OCI-LY7 (cell line): Measurements from ENCODE around the gene SUPT20H. TPM values are rescaled to one million over a fixed set of nuclear protein-coding genes. Genes with fewer than 3 reads are reported as not detected.

Experiments used
- BruUV-seq: library from RNA; stranded (reverse); fragments of 400-500 nt; replicated peaks from 2 replicates; lab custom pipeline; 2021; lab: Mats Ljungman, UMichigan
- CTCF ChIA-PET: fragments of 300-600 bp; sonication (Branson Sonifier 250); formaldehyde crosslinking; loops from one replicate; lab custom pipeline; 2022; ENCODE audit warnings: antibody characterized with exemption; ENCODE audit not compliant: unreplicated experiment; lab: Charles Lee
- POLR2A ChIA-PET: fragments of 300-600 bp; sonication (Branson Sonifier 250); formaldehyde crosslinking; loops from one replicate; lab custom pipeline; 2022; ENCODE audit warnings: antibody characterized with exemption; lab: Charles Lee
- DNase-seq: peaks from one replicate; pipeline ENCODE4 v3.0.0-alpha.2; 2015; ENCODE audit warnings: low spot score
- H2AFZ ChIP-seq: fragments of 200-600 bp; sonication (generic), shearing (Covaris generic); 2 replicates; pipeline ENCODE4 v1.6.1; 2014; ENCODE audit warnings: mild to moderate bottlenecking, antibody characterized with exemption, low read length, moderate library complexity
- H3K27ac ChIP-seq: fragments of 200-600 bp; sonication (generic); 2 replicates; pipeline ENCODE4 v1.5.1; 2014; ENCODE audit warnings: mixed run types, low read depth, mild to moderate bottlenecking, moderate library complexity, low read length, inconsistent platforms; ENCODE audit not compliant: poor library complexity, severe bottlenecking
- H3K36me3 ChIP-seq: fragments of 200-600 bp; sonication (generic); 2 replicates; pipeline ENCODE4 v1.6.1; 2014; ENCODE audit warnings: mild to moderate bottlenecking, antibody characterized with exemption, low read length, moderate library complexity, mixed read lengths; ENCODE audit not compliant: insufficient read depth
- H3K4me1 ChIP-seq: fragments of 200-600 bp; sonication (generic); 2 replicates; pipeline ENCODE4 v1.5.1; 2014; ENCODE audit warnings: mild to moderate bottlenecking, low read length; ENCODE audit not compliant: insufficient read depth, poor library complexity, severe bottlenecking
- H3K4me2 ChIP-seq: fragments of 200-600 bp; sonication (generic); 2 replicates; pipeline ENCODE4 v1.6.1; 2014; ENCODE audit warnings: mild to moderate bottlenecking, low read length
- H3K4me3 ChIP-seq: fragments of 200-600 bp; sonication (generic); 2 replicates; pipeline ENCODE4 v1.5.1; 2014; ENCODE audit warnings: mild to moderate bottlenecking, low read depth, low read length; ENCODE audit not compliant: poor library complexity, severe bottlenecking
- H3K79me2 ChIP-seq: fragments of 200-600 bp; sonication (generic); 2 replicates; pipeline ENCODE4 v1.6.1; 2016; ENCODE audit warnings: low read depth, mild to moderate bottlenecking, low read length, moderate library complexity, mixed read lengths; ENCODE audit not compliant: insufficient read depth
- H3K9me2 ChIP-seq: fragments of 200-600 bp; sonication (generic); 2 replicates; pipeline ENCODE4 v1.6.1; 2016; ENCODE audit warnings: mild to moderate bottlenecking, low read length, mixed read lengths; ENCODE audit not compliant: insufficient read depth
- H3K9me3 ChIP-seq: fragments of 200-600 bp; sonication (generic); 2 replicates; pipeline ENCODE4 v1.6.1; 2014; ENCODE audit warnings: mild to moderate bottlenecking, mixed run types, low read length, mixed read lengths
- H4K20me1 ChIP-seq: fragments of 200-600 bp; sonication (generic); 2 replicates; pipeline ENCODE4 v1.6.1; 2014; ENCODE audit warnings: mild to moderate bottlenecking, antibody characterized with exemption, low read length, moderate library complexity, mixed read lengths; ENCODE audit not compliant: insufficient read depth
- EZH2phosphoT487 ChIP-seq: fragments of 200-600 bp; sonication (generic); IDR thresholded peaks from 2 replicates; pipeline ENCODE4 v1.6.1; 2018; ENCODE audit warnings: low read depth, borderline replicate concordance, mild to moderate bottlenecking, mixed run types, antibody characterized with exemption, low read length, moderate library complexity, mixed read lengths
- intact Hi-C: fragments of 100-400 bp; cut with micrococcal nuclease; formaldehyde crosslinking; loops from one replicate; pipeline ENCODE4 v1.10.0; 2022; ENCODE audit not compliant: unreplicated experiment
- total RNA-seq, 2 experiments: library from RNA; depleted of rRNA in 1 of 2; stranded (reverse); fragments of >200 nt in 1 of 2; shearing (Covaris generic) in 1 of 2; gene quantifications; 2 replicates each; pipeline ENCODE4 v1.2.3, GENCODE V29; 2014 to 2022
- TF ChIP-seq, protein P1 (sequence below): fragments of 200-600 bp; sonication (generic); conservative IDR thresholded peaks from 2 replicates; pipeline ENCODE4 v1.5.1; 2014; ENCODE audit warnings: mild to moderate bottlenecking, antibody characterized with exemption, low read length, moderate library complexity, mixed read lengths

The SUPT20H gene
- total RNA-seq, 2 experiments from 2014 or later = 53.0 to 88.3 TPM

DNA sequence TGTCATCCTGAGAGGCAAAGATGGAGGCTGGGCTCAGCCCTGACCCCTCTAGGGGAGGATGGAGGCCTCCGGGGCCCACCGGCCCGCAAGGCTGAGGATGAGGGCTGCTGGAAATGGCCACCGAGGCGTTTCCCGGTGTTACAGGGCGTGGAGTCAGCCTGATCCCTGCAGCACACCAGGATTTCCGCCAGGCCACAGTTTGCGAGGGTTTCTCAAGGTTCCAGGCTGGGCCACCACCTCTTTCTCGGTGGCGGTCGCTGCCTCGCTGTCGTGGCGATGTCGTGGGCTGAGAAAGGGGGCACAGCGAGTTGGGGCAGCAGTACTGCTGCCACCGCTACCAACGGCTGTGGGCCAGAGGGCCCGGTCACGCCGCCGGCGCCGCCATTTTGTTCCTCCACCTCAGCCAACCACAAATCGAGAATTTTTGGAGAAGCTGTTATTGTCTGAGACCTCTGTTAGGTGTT is 45.8 kb upstream of the SUPT20H start, which contains the start of gene CSNK1A1L:
CSNK1A1L (minus strand) TSS at position 414 of the 464 bp plus-strand sequence; CDS start at position 6, 408 bp downstream.
- no peaks in the 10 kb centered on the region for H4K20me1 ChIP-seq
- H3K4me1 ChIP-seq = no peaks in the 10 kb centered on the region
- no peak for DNase-seq
- no peaks in the 10 kb centered on the region for H3K36me3 ChIP-seq
- no TSS peak for BruUV-seq
- no peak within 1 kb of the TSS for H2AFZ ChIP-seq
- ChIA-PET CTCF (no interaction called here), POLR2A (interaction anchor here (0.5 kb wide), 1 partner anchor 659 kb away, joined by 3 read pairs; no protein-coding TSS in a partner anchor)
- TF ChIP-seq, protein P1, sequence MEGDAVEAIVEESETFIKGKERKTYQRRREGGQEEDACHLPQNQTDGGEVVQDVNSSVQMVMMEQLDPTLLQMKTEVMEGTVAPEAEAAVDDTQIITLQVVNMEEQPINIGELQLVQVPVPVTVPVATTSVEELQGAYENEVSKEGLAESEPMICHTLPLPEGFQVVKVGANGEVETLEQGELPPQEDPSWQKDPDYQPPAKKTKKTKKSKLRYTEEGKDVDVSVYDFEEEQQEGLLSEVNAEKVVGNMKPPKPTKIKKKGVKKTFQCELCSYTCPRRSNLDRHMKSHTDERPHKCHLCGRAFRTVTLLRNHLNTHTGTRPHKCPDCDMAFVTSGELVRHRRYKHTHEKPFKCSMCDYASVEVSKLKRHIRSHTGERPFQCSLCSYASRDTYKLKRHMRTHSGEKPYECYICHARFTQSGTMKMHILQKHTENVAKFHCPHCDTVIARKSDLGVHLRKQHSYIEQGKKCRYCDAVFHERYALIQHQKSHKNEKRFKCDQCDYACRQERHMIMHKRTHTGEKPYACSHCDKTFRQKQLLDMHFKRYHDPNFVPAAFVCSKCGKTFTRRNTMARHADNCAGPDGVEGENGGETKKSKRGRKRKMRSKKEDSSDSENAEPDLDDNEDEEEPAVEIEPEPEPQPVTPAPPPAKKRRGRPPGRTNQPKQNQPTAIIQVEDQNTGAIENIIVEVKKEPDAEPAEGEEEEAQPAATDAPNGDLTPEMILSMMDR = no peak
- TF ChIP-seq EZH2phosphoT487 = no peak
- no peak within 1 kb of the TSS for H3K27ac ChIP-seq
- no peaks in the 10 kb centered on the region for H3K9me3 ChIP-seq
- H3K4me2 ChIP-seq = no peak within 1 kb of the TSS
- intact Hi-C loops = loop anchor here (10.0 kb wide), 1 partner anchor 500 kb away; no protein-coding TSS in a partner anchor
- no peak within 1 kb of the TSS for H3K4me3 ChIP-seq
- no peaks in the 10 kb centered on the region for H3K9me2 ChIP-seq
- H3K79me2 ChIP-seq = no peaks in the 10 kb centered on the region

DNA sequence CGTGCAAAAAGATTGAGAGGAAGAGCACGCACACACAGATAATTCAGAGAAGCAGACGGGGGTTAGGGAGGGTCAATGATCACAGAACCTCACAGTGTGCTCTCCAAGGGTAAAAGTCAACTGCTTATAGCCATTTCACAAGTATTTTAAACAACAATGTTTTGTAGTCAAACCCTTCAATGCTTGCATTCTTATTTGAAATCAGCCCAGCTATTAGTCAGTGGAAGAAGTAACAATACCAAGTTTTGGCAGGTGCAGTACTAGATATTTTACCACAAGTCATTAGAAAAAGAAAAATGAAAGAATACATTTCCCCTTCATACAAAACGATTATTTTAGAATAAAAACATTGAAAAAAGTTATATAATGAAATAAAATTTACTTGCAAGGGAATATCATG is 43.4 kb upstream of the SUPT20H start:
- Histone ChIP-seq H3K27ac (no peak overlapping the region), H4K20me1 (no peaks in the 10 kb centered on the region), H3K9me2 (no peaks in the 10 kb centered on the region), H3K36me3 (no peaks in the 10 kb centered on the region), H3K79me2 (no peaks in the 10 kb centered on the region), H3K4me1 (no peaks in the 10 kb centered on the region), H3K4me2 (no peak overlapping the region), H3K9me3 (no peaks in the 10 kb centered on the region), H3K4me3 (no peak overlapping the region), H2AFZ (no peak overlapping the region)
- intact Hi-C loops = loop anchor here (10.0 kb wide), 1 partner anchor 502 kb away; no protein-coding TSS in a partner anchor
- no peak for DNase-seq
- POLR2A ChIA-PET = no interaction called here
- CTCF ChIA-PET = no interaction called here
- TF ChIP-seq, protein P1 = no peak
- TF ChIP-seq EZH2phosphoT487 = no peak
- BruUV-seq = no TSS peak

DNA sequence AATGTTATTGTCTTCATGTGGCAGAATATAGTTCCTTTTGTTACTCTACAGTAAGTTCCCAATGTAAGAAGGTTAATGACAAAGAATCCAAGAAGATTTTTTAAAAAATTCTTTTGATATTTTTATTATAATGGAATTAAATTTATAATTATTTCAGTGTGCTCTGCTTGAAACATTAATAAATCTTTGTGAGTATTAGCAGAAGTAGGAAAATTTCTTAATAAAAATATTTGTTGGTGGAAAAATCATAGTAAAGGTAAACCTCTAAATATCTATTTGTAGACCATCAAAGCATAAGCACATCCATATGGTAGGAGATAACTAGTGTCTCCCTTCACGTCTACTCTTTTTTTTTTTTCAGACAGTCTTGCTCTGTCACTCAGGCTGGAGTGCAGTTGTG is 41.7 kb upstream of the SUPT20H start:
- H3K9me3 ChIP-seq = no peaks in the 10 kb centered on the region
- intact Hi-C loops = loop anchor here (10.0 kb wide), 1 partner anchor 504 kb away; no protein-coding TSS in a partner anchor
- BruUV-seq = no TSS peak
- no peaks in the 10 kb centered on the region for H3K79me2 ChIP-seq
- ChIA-PET CTCF (no interaction called here), POLR2A (no interaction called here)
- H3K4me3 ChIP-seq = no peak overlapping the region
- no peaks in the 10 kb centered on the region for H3K36me3 ChIP-seq
- H4K20me1 ChIP-seq = no peaks in the 10 kb centered on the region
- H2AFZ ChIP-seq = no peak overlapping the region
- no peak overlapping the region for H3K27ac ChIP-seq
- H3K4me2 ChIP-seq = no peak overlapping the region
- no peaks in the 10 kb centered on the region for H3K4me1 ChIP-seq
- DNase-seq = no peak
- TF ChIP-seq, protein P1 = no peak
- no peak for TF ChIP-seq EZH2phosphoT487
- no peaks in the 10 kb centered on the region for H3K9me2 ChIP-seq
